B cell (primary cell): ENCODE data around the gene PAPOLB. TPM values are rescaled to one million over a fixed set of nuclear protein-coding genes. Genes with fewer than 3 reads are reported as not detected.
A peak's percentile ranks its signal among the peaks of the same experiment; 100 is the strongest.

Experiments
- ATAC-seq: fragments of 200-7000 bp; cut with Tn5 transposase; one replicate; pipeline ENCODE4 v1.10.0; 2021; ENCODE audit warnings: low read depth, mild to moderate bottlenecking, moderate number of reproducible peaks, moderate library complexity
- CTCF ChIA-PET: fragments of 350-600 bp; sonication (Branson Sonifier 250); formaldehyde crosslinking; loops from one replicate; lab custom pipeline; 2021; ENCODE audit warnings: antibody characterized with exemption, inconsistent platforms; lab: Charles Lee
- POLR2A ChIA-PET: fragments of 350-600 bp; sonication (Branson Sonifier 250); formaldehyde crosslinking; loops from one replicate; lab custom pipeline; 2021; ENCODE audit warnings: antibody characterized with exemption; lab: Charles Lee
- DNase-seq: peaks from one replicate; pipeline ENCODE4 v3.0.0; 2013
- H2AFZ ChIP-seq: 2 replicates; pipeline ENCODE4 v1.6.1; 2012; ENCODE audit warnings: mild to moderate bottlenecking, low read depth, low read length; ENCODE audit not compliant: insufficient read depth, poor library complexity, severe bottlenecking
- H3K27ac ChIP-seq, 2 donors: 1 replicate in 1 of 2; 2 replicates in 1 of 2; pipeline ENCODE4 v1.5.1; 2012 to 2013; ENCODE audit warnings: low read length in 2 of 2, mild to moderate bottlenecking in 2 of 2, moderate library complexity in 1 of 2
- H3K27me3 ChIP-seq, 4 experiments: fragments of 200-600 bp in 1 of 4; sonication (generic) in 1 of 4; replicated peaks in 1 of 4; 1 replicate in 2 of 4; 2 replicates in 2 of 4; pipeline versions ENCODE4 v1.6.1 to v1.7.0; 2013 to 2016; ENCODE audit warnings: low read length in 3 of 4, mild to moderate bottlenecking in 2 of 4, mixed read lengths in 1 of 4, moderate library complexity in 1 of 4; ENCODE audit not compliant: insufficient read depth in 4 of 4, control insufficient read depth in 3 of 4; ENCODE audit errors: control extremely low read depth in 1 of 4
- H3K36me3 ChIP-seq, 2 experiments: replicated peaks in 1 of 2; 1 replicate in 1 of 2; 2 replicates in 1 of 2; pipeline versions ENCODE4 v1.6.1 to v1.7.1; 2013; ENCODE audit warnings: low read length in 1 of 2; ENCODE audit not compliant: insufficient read depth in 2 of 2, control insufficient read depth in 1 of 2; ENCODE audit errors: control extremely low read depth in 1 of 2, extremely low read depth in 1 of 2
- H3K4me1 ChIP-seq, 2 donors: fragments of 200-600 bp in 1 of 2; sonication (generic) in 1 of 2; 1 replicate in 1 of 2; 2 replicates in 1 of 2; pipeline versions ENCODE4 v1.5.1 to v1.6.1; 2013 to 2017; ENCODE audit warnings: low read length in 2 of 2; ENCODE audit not compliant: control insufficient read depth in 2 of 2, insufficient read depth in 2 of 2
- H3K4me2 ChIP-seq: replicated peaks from 2 replicates; pipeline ENCODE3; 2012; ENCODE audit warnings: mild to moderate bottlenecking, low read depth, low read length; ENCODE audit not compliant: poor library complexity, severe bottlenecking
- H3K4me3 ChIP-seq, 5 experiments: fragments of 200-600 bp in 1 of 5; sonication (generic) in 1 of 5; 1 replicate in 3 of 5; 2 replicates in 2 of 5; pipeline versions ENCODE4 v1.5.1 to v1.7.0; 2011 to 2016; ENCODE audit warnings: low read length in 4 of 5, mild to moderate bottlenecking in 4 of 5, low read depth in 2 of 5, control low read depth in 1 of 5, moderate library complexity in 1 of 5; ENCODE audit not compliant: insufficient read depth in 1 of 5; ENCODE audit errors: control extremely low read depth in 1 of 5, extremely low read depth in 1 of 5
- H3K79me2 ChIP-seq: fragments of 200-600 bp; sonication (generic); one replicate; pipeline ENCODE4 v1.6.0; 2016; ENCODE audit warnings: low read length; ENCODE audit not compliant: control insufficient read depth, insufficient read depth
- H3K9ac ChIP-seq: fragments of 200-600 bp; sonication (generic); 2 replicates; pipeline ENCODE4 v1.6.1; 2017; ENCODE audit warnings: mild to moderate bottlenecking, low read length, moderate library complexity
- H3K9me3 ChIP-seq, 3 donors: one replicate each; pipeline versions ENCODE4 v1.6.1 to v1.7.1; 2013; ENCODE audit warnings: low read length in 2 of 3; ENCODE audit not compliant: control insufficient read depth in 2 of 3, insufficient read depth in 1 of 3; ENCODE audit errors: control extremely low read depth in 1 of 3
- H4K20me1 ChIP-seq: 2 replicates; pipeline ENCODE4 v1.6.0; 2012; ENCODE audit warnings: mild to moderate bottlenecking, low read length; ENCODE audit not compliant: insufficient read depth, control insufficient read depth, poor library complexity, severe bottlenecking
- H3K27ac Mint-ChIP-seq: one replicate; pipeline ENCODE4 v1.8.0; 2021; ENCODE audit warnings: mixed read lengths
- H3K27me3 Mint-ChIP-seq: one replicate; pipeline ENCODE4 v1.8.0; 2021; ENCODE audit warnings: mixed read lengths
- H3K4me1 Mint-ChIP-seq: one replicate; pipeline ENCODE4 v1.8.0; 2021; ENCODE audit warnings: mixed read lengths
- H3K4me3 Mint-ChIP-seq: one replicate; pipeline ENCODE4 v1.8.0; 2021; ENCODE audit warnings: mixed read lengths
- H3K9me3 Mint-ChIP-seq: one replicate; pipeline ENCODE4 v1.8.0; 2022; ENCODE audit warnings: mixed read lengths; ENCODE audit not compliant: insufficient read depth
- CTCF ChIP-seq: fragments of 200-600 bp; IDR thresholded peaks from one replicate; pipeline ENCODE4 v1.8.0; 2022; ENCODE audit warnings: antibody characterized with exemption, mild to moderate bottlenecking
- EZH2 ChIP-seq: IDR thresholded peaks from 2 replicates; pipeline ENCODE4 v1.6.1; 2012; ENCODE audit warnings: borderline replicate concordance, low read depth, mild to moderate bottlenecking, moderate library complexity, low read length; ENCODE audit not compliant: insufficient read depth, poor library complexity, severe bottlenecking
- WGBS: methylation state at CpG from one replicate; pipeline ENCODE4 v1.1.5; 2013; ENCODE audit warnings: missing lambda C conversion rate; ENCODE audit not compliant: insufficient coverage; 5-methylcytosine and 5-hydroxymethylcytosine counted together
- intact Hi-C: fragments of 100-400 bp; cut with micrococcal nuclease; formaldehyde crosslinking; loops from one replicate; pipeline ENCODE4 v1.10.0; 2022
- polyA plus RNA-seq: library from polyadenylated mRNA; depleted of rRNA; stranded (reverse); fragments of >200 nt; gene quantifications from 2 replicates; pipeline ENCODE4 v1.2.3, GENCODE V29; 2012
- total RNA-seq, 2 donors: library from RNA; stranded (reverse); fragments of 120-200 nt in 1 of 2; gene quantifications; 1 replicate in 1 of 2; 2 replicates in 1 of 2; pipeline versions ENCODE4 v1.2.3 to v1.2.4, GENCODE V29; 2013 to 2022

The PAPOLB gene
- total and polyA plus RNA-seq, 2 donors (not counting 1 experiment from before 2014, with no cell fraction given), result not detected

DNA sequence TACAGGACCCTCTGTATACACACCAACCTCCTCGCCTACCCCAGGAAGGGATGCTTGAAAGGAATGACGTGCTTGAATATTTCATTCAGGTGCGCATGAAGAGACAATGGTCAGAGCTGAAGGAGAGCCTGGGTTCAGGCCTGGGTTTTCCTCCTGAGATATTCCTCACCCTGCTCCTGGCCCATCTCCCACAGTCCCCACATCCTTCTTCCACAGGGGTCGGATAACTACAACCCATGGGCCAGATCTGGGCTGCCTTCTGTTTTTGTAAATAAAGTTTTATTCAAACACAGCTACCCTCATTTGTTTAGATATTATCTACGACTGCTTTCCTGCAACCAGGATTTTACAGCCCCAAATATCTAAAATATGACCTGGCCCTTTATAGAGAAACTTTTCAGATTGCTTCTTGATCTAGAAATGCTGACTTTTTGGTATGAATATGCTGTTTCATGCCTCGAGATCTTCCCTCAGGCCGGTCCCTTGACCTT is 23.5 kb upstream of the PAPOLB start:
- peaks cover 54% of the 10 kb centered on the region for H3K27me3 Mint-ChIP-seq
- Histone ChIP-seq H3K36me3 (no peaks in the 10 kb centered on the region), H3K27ac (no peak overlapping the region), H3K9ac (no peak overlapping the region), H3K4me3 (no peak overlapping the region), H3K27me3 (peaks cover 0 to 33% (median 12%) of the 10 kb centered on the region in 4 experiments), H3K79me2 (no peaks in the 10 kb centered on the region), H3K4me1 (peaks cover 3 to 17% of the 10 kb centered on the region in 2 donors), H4K20me1 (no peaks in the 10 kb centered on the region), H3K4me2 (no peak overlapping the region), H3K9me3 (peaks cover 0 to 8% (median 0%) of the 10 kb centered on the region in 3 donors), H2AFZ (no peak overlapping the region)
- H3K9me3 Mint-ChIP-seq, result no peaks in the 10 kb centered on the region
- WGBS, result 83% methylated on average over 1 of the region's 7 CpGs
- peaks cover 13% of the 10 kb centered on the region for H3K4me1 Mint-ChIP-seq
- no peak overlapping the region for H3K27ac Mint-ChIP-seq
- ChIA-PET CTCF (no interaction called here), POLR2A (no interaction called here)
- no peak overlapping the region for H3K4me3 Mint-ChIP-seq
- ATAC-seq (no peak), DNase-seq (no peak)
- intact Hi-C loops, result no loop called here
- TF ChIP-seq CTCF, result no peak
- TF ChIP-seq EZH2, result no peak

DNA sequence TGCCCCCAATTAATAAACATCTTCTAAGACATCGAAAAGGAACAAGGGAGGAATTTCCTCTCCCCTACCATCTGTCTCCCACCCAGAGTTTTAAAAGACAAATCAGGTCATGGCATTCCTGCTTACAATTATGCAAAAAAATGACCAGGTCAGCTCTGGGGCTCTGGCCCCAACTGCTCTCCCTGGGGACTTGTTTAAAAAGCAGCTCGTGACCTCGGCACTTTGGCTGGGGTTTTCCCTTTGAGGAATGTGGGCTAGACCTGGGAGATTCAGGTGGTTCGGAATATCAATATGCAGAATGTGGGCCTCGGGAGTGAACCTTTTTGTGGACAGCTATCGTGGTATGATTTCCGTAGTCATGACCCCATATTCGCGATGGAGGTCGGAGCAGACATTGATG is 22.3 kb upstream of the PAPOLB start:
- H3K27ac ChIP-seq, result no peak overlapping the region
- H3K9ac ChIP-seq, result no peak overlapping the region
- ChIA-PET CTCF (no interaction called here), POLR2A (no interaction called here)
- H3K4me3 ChIP-seq, result no peak overlapping the region
- no peaks in the 10 kb centered on the region for H3K36me3 ChIP-seq
- peaks cover 3 to 17% of the 10 kb centered on the region in 2 donors for H3K4me1 ChIP-seq
- H3K4me2 ChIP-seq, result peak overlapping the region; percentile 77
- H3K79me2 ChIP-seq, result no peaks in the 10 kb centered on the region
- H2AFZ ChIP-seq, result no peak overlapping the region
- H3K27me3 ChIP-seq, result peaks cover 0 to 31% (median 12%) of the 10 kb centered on the region in 4 experiments
- Mint-ChIP-seq H3K27ac (no peak overlapping the region), H3K4me3 (peak overlapping the region; percentile 60), H3K4me1 (peaks cover 13% of the 10 kb centered on the region), H3K9me3 (no peaks in the 10 kb centered on the region), H3K27me3 (peaks cover 47% of the 10 kb centered on the region)
- intact Hi-C loops, result no loop called here
- peaks cover 0 to 8% (median 0%) of the 10 kb centered on the region in 3 donors for H3K9me3 ChIP-seq
- 87% methylated on average over 8 of the region's 10 CpGs for WGBS
- TF ChIP-seq EZH2, result no peak
- no peak for TF ChIP-seq CTCF
- DNase-seq (no peak), ATAC-seq (no peak)
- no peaks in the 10 kb centered on the region for H4K20me1 ChIP-seq
